Skeletal muscle satellite cell (primary cell): ENCODE results near the gene FASTK.
"Not testable (repeated sequence)": the region's sequence is repeated elsewhere in the genome, so short reads cannot be mapped to it uniquely, and the experiment has no call there.

Experiments used
- H3K27me3 ChIP-seq: 2 replicates; pipeline ENCODE4 v1.7.0; 2013; ENCODE audit warnings: low read length; ENCODE audit not compliant: control insufficient read depth, insufficient read depth
- H3K36me3 ChIP-seq: 2 replicates; pipeline ENCODE4 v1.7.0; 2013; ENCODE audit warnings: mild to moderate bottlenecking, control low read depth, low read length; ENCODE audit not compliant: insufficient read depth
- H3K4me1 ChIP-seq: 2 replicates; pipeline ENCODE4 v1.7.0; 2013; ENCODE audit warnings: low read length; ENCODE audit not compliant: control insufficient read depth, insufficient read depth
- H3K4me2 ChIP-seq: 2 replicates; pipeline ENCODE4 v1.7.0; 2013; ENCODE audit warnings: mild to moderate bottlenecking, low read length
- H3K4me3 ChIP-seq: 2 replicates; pipeline ENCODE4 v1.7.0; 2013; ENCODE audit warnings: low read length
- H3K9ac ChIP-seq: 2 replicates; pipeline ENCODE4 v1.7.0; 2013; ENCODE audit warnings: mild to moderate bottlenecking, low read depth, low read length, moderate library complexity
- H3K9me3 ChIP-seq: replicated peaks from 2 replicates; pipeline ENCODE4 v1.7.0; 2013; ENCODE audit warnings: mild to moderate bottlenecking, control low read depth, low read length

Gene FASTK

DNA sequence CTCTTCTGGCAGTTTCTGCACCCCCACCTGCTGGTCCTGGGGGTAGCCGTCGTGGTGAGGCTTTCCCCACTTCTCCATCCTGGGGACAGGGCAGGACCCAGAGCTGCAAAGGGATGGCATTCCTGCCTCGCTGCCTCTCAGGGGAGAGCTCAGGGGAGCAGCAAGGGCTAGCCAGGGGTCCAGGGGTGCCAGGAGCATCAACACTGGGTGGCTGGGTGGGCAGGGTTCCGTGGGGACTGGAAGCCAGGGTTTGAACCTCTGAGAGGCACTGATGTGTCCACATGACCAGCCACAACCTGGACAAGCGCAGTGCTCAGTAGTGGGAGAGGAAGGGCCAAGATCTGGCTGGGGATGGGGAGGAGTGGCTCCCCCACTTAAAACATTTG is 46.8 kb downstream of the FASTK start:
- Histone ChIP-seq H3K27me3 (no peaks in the 10 kb centered on the region), H3K9me3 (no peaks in the 10 kb centered on the region), H3K4me3 (no peak overlapping the region), H3K36me3 (peaks cover 43% of the 10 kb centered on the region), H3K4me1 (peaks cover 11% of the 10 kb centered on the region), H3K4me2 (no peak overlapping the region), H3K9ac (no peak overlapping the region)

DNA sequence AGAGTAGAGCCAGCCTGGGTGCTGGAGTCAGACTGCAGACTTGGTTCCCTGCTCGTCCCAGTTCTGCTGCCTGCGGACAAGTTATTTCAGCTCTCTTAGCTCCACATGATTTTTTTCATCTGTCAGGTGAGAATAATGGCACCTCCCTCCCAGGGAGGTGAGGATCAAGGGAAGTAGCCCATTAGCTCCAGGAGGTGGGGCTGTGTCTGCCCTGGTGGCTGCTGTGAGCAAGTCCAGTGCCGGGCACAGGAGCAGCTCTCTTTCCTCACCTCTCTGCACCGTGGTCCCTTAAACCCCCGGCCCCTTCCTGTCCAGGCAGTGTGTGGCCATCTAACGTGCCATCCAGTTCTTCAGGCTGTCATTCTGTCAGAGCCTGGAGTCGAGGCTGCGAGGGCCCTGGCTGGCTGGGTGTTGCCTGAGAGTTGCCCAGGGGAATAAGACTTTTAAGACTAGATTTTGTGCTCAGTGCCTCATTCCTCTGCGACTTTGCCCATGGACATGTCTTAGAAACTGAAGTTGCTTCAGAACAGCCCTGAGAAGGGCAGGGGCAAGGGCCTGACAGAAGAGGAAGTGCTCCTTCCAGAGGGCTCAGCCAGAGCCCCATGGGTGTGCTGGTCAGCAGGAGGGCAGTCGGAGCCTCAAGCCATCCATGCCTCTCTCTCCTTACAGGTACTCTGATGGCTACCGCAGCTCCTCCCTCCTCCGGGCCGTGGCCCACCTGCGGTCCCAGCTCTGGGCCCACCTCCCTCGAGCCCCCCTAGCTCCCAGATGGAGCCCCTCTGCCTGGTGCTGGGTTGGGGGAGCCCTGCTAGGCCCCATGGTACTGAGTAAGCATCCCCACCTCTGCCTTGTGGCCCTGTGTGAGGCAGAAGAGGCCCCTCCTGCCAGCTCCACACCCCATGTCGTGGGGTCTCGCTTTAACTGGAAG is 47.4 kb downstream of the FASTK start:
- Histone ChIP-seq H3K4me2 (no peak overlapping the region), H3K4me1 (peaks cover 4% of the 10 kb centered on the region), H3K4me3 (no peak overlapping the region), H3K9ac (no peak overlapping the region), H3K9me3 (no peaks in the 10 kb centered on the region), H3K36me3 (peaks cover 43% of the 10 kb centered on the region), H3K27me3 (no peaks in the 10 kb centered on the region)

DNA sequence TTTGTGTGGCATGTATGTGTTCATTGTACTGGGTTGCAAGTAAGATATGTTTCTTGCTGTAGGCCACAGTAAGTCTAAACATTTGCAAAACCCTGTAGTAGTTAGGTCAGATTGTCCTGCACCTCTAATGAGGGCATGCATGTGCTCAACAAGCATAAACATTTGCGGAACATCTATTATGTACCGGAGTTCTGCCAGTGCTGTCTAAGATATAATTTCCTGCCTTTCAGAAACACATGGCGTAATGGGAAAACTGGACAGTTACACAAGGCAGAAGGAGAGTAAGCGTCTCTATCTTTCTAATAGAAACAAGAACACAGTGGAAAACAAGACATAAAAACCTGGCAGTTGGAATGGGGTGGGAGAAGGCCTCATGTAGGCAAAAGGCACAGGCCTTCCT is 49.6 kb downstream of the FASTK start:
- Histone ChIP-seq H3K4me3 (no peak overlapping the region), H3K4me2 (no peak overlapping the region), H3K27me3 (no peaks in the 10 kb centered on the region), H3K9me3 (no peaks in the 10 kb centered on the region), H3K36me3 (peaks cover 30% of the 10 kb centered on the region), H3K9ac (no peak overlapping the region), H3K4me1 (peaks cover 7% of the 10 kb centered on the region)

DNA sequence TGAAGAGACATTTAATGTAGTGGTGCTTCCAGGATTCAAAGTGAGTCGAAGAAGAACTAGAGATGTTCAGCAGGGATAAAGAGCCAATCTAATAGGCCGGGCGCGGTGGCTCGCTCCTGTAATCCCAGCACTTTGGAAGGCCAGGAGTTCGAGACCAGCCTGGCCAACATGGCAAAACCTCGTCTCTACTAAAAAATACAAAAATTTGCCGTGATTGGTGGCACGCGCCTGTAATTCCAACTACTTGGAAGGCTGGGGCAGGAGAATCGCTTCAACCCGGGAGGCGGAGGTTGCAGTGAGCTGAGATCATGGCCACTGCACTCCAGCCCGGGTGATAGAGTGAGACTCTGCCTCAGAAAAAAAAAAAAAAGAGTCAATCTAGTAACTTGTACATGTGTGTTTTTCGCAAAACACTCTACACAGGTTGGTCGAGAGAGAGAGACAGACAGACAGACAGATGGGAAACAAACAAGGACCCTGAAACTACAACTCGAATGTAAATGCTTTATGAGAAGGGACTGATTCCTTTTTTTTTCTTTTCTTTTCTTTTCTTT is 51.6 kb downstream of the FASTK start:
- H3K36me3 ChIP-seq = peaks cover 11% of the 10 kb centered on the region
- no peaks in the 10 kb centered on the region for H3K9me3 ChIP-seq
- peak overlapping the region; percentile 82 for H3K4me3 ChIP-seq
- H3K4me2 ChIP-seq = peak overlapping the region; percentile 87
- peaks cover 7% of the 10 kb centered on the region for H3K4me1 ChIP-seq
- peak overlapping the region; percentile 88 for H3K9ac ChIP-seq
- H3K27me3 ChIP-seq = peaks cover 3% of the 10 kb centered on the region

DNA sequence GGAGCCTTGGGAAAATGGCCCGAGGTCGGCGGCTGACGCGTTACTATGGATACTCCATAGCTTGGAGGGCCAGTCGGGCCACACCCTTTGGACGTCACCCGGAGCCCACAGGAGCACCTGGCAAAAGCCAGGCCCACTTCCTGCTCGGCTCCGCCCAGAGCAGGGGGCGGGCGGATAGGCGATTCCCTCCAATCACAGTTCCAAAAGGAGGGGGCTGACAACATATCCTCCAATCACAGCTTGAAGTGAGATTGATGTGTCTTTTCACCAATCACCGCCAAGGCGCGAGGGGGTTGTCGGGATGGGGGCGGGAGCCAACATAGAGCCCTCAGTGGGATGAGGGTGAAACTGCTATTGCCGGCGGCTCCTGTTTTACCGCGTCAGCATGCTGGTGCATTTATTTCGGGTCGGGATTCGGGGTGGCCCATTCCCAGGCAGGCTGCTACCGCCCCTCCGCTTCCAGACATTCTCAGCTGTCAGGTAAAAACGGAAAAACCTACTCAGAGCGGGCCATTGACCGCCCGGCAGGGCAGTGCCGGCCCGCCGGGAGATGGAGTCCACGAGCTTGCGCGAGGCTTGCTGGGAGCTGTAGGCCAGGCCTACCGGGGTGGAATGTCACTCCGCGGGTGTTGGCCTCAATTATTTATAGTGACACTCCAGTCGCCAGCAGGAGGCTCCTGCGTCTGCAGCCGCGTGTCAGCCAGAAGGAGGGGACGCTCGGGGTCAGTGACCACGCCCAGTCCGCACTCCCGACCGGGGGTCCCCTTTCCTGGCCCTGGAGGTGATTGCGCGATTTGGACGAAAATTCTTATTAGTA is 52.3 kb downstream of the FASTK start, which contains the start of gene ABCB8:
ABCB8 (plus strand) TSS at position 320 of the 817 bp plus-strand sequence; CDS start at position 386, 66 bp downstream.
- H3K4me3 ChIP-seq = peak within 1 kb of the TSS; percentile 82
- no peaks in the 10 kb centered on the region for H3K9me3 ChIP-seq
- H3K36me3 ChIP-seq = peaks cover 7% of the 10 kb centered on the region
- H3K27me3 ChIP-seq = peaks cover 8% of the 10 kb centered on the region
- peak within 1 kb of the TSS; percentile 94 for H3K4me2 ChIP-seq
- H3K9ac ChIP-seq = peak within 1 kb of the TSS; percentile 88
- peaks cover 7% of the 10 kb centered on the region for H3K4me1 ChIP-seq

DNA sequence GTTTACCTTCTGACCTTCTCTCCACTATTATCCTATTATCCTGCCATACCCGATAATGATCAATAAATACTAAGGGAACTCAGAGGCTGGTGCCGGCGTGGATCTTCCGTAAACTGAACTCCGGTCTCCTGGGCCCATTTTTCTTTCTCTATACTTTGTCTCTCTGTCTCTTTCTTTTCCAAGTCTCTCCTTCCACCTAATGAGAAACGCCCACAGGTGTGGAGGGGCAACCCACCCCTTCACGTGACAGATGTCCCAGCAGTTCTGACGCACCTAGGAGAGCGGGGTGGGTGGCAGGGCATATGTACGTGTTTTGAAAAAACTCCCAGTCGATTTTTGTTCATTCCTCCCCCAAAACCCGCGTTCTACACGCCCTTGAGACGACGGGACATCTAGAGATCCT is 52.9 kb downstream of the FASTK start:
- Histone ChIP-seq H3K4me3 (peak overlapping the region; percentile 82), H3K27me3 (peaks cover 14% of the 10 kb centered on the region), H3K9ac (peak overlapping the region; percentile 62), H3K4me2 (peak overlapping the region; percentile 94)
- H3K9me3 ChIP-seq, H3K4me1 ChIP-seq, H3K36me3 ChIP-seq: not testable (repeated sequence)

DNA sequence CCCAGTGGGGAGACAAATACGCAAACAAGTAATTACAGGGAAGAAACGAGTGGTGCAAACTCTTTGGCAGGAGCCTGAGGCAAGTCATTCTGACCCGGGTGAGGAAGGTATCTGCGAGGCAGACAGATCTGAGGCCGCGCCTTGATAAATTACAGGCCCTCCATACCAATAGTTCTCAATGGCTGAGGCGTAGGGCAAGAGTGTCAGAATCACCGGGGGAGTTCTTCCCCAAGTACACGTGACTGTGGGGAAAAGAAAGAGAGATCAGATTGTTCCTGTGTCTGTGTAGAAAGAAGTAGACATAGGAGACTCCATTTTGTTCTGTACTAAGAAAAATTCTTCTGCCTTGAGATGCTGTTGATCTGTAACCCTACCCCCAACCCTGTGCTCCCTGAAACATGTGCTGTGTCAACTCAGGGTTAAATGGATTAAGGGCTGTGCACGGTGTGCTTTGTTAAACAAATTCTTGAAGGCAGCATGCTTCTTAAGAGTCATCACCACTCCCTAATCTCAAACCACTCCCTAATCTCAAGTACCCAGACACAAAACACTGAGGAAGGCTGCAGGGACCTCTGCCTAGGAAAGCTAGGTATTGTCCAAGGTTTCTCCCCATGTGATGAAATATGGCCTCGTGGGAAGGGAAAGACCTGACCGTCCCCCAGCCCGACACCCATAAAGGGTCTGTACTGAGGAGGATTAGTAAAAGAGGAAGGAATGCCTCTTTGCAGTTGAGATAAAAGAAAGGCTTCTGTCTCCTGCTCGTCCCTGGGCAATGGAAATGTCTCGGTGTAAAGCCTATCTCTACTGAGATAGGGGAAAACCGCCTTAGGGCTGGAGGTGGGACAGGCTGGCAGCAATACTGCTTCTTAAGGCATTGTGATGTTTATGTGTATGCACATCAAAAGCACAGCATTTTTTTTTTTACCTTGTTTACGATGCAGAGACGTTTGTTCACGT is 53.6 kb downstream of the FASTK start:
- not testable (repeated sequence) for H3K9me3 ChIP-seq, H3K4me1 ChIP-seq, H3K36me3 ChIP-seq, H3K9ac ChIP-seq
- peak overlapping the region; percentile 94 for H3K4me2 ChIP-seq
- H3K4me3 ChIP-seq = peak overlapping the region; percentile 82
- H3K27me3 ChIP-seq = peaks cover 16% of the 10 kb centered on the region
